ENCODE data around the gene NOP56. TPM values are rescaled to one million over a fixed set of nuclear protein-coding genes. Genes with fewer than 3 reads are reported as not detected.
A peak's percentile ranks its signal among the peaks of the same experiment; 100 is the strongest.

NOP56 gene
- total and polyA plus RNA-seq, 2 of the 8 experiments (the other 6 are each of a cell fraction or from before 2014, with no cell fraction given), result 391 to 677 TPM

GRCh38 chr20:2707353-2708072 lies 55.1 kb downstream of the NOP56 start:
- no peaks in the 10 kb centered on the region for H4K20me1 ChIP-seq (replicated peaks in 1 of 2; ENCODE audit: control insufficient read depth in 1 of 2, insufficient read depth in 2 of 2, low read length in 2 of 2)
- no peak overlapping the region for H4K8ac ChIP-seq (ENCODE audit: extremely low read depth, insufficient read depth, low read length)
- no peak overlapping the region for H3K27ac ChIP-seq (ENCODE audit: low read depth, low read length)
- peak overlapping the region; percentile 86; the same call in 1 of the 2 replicates for H2AK5ac ChIP-seq (ENCODE audit: low read depth, low read length)
- H3K27me3 ChIP-seq (replicated peaks in 1 of 4; ENCODE audit: control insufficient read depth in 3 of 4, extremely low read depth in 1 of 4, insufficient read depth in 3 of 4, low read length in 3 of 4), result peaks cover 0 to 24% (median 15%) of the 10 kb centered on the region in 4 experiments; a peak in 5 of 7 replicates
- CTCF ChIA-PET (ENCODE audit: partially characterized antibody), result interaction anchor here (0.9 to 17.4 kb wide), 13 partner anchors 7 to 294 kb away, joined by 3 to 286 read pairs (median 4); no protein-coding TSS in a partner anchor
- FAIRE-seq (no peak), DNase-seq (ENCODE audit: low read depth in 1 of 2, low spot score in 2 of 2) (no peak)
- H4K5ac ChIP-seq (ENCODE audit: insufficient read length, low read depth, low read length), result no peak overlapping the region
- H2BK5ac ChIP-seq (ENCODE audit: low read depth, low read length), result peak overlapping the region; percentile 62; the same call in 1 of the 2 replicates
- no peak overlapping the region for H3K56ac ChIP-seq (replicated peaks; ENCODE audit: insufficient read length, low read depth, low read length)
- H3K4me2 ChIP-seq (ENCODE audit: insufficient read depth in 1 of 2, low read depth in 2 of 2, low read length in 2 of 2), result no peak overlapping the region
- 87% methylated on average over 9 of the region's 12 CpGs; no CpG with 5 or more reads in 1 of the 2 experiments for WGBS, 2 experiments (ENCODE audit: extremely low coverage in 1 of 2, insufficient coverage in 1 of 2, insufficient read length in 1 of 2, insufficient replicate concordance in 2 of 2, low coverage in 1 of 2, low lambda C conversion rate in 2 of 2, missing lambda C conversion rate in 1 of 2)
- no peak overlapping the region for H3K4ac ChIP-seq (replicated peaks; ENCODE audit: insufficient read length, low read depth, low read length)
- no peak overlapping the region for H3K4me3 ChIP-seq (ENCODE audit: extremely low read depth in 1 of 4, insufficient read depth in 2 of 4, low read depth in 3 of 4, low read length in 4 of 4)
- H3K4me1 ChIP-seq (replicated peaks in 1 of 4; ENCODE audit: control insufficient read depth in 3 of 4, insufficient read depth in 4 of 4, low read length in 3 of 4), result peaks cover 0 to 46% (median 24%) of the 10 kb centered on the region in 4 experiments; a peak in 6 of 7 replicates
- H3K18ac ChIP-seq (ENCODE audit: extremely low read depth, low read length), result 0 out of 2 replicates have a peak overlapping the region, but pooled peaks have one; percentile 24
- H3K9me3 ChIP-seq (ENCODE audit: insufficient read depth in 2 of 2, low read depth in 1 of 2, low read length in 1 of 2), result no peaks in the 10 kb centered on the region
- peak overlapping the region; percentile 93; the same call in 1 of the 2 replicates for H2BK12ac ChIP-seq (ENCODE audit: low read depth, low read length)
- H3K79me2 ChIP-seq (ENCODE audit: control insufficient read depth in 1 of 2, insufficient read depth in 2 of 2, low read length in 2 of 2), result no peaks in the 10 kb centered on the region
- H2BK15ac ChIP-seq (ENCODE audit: low read length), result peak overlapping the region; percentile 72; the same call in 1 of the 2 replicates
- POLR2A ChIA-PET (ENCODE audit: partially characterized antibody), result interaction anchor here (1.6 to 2.2 kb wide), 2 partner anchors 31 to 42 kb away, joined by 4 to 6 read pairs; no protein-coding TSS in a partner anchor
- H2BK120ac ChIP-seq (replicated peaks; ENCODE audit: low read depth, low read length), result no peak overlapping the region
- H3K23me2 ChIP-seq (ENCODE audit: low read depth, low read length), result no peaks in the 10 kb centered on the region; the same call in 1 of the 2 replicates
- no peaks in the 10 kb centered on the region for H3K36me3 ChIP-seq (ENCODE audit: control insufficient read depth in 2 of 4, insufficient read depth in 4 of 4, low read length in 3 of 4)
- H2BK20ac ChIP-seq (ENCODE audit: low read length), result peak overlapping the region; percentile 89
- peak overlapping the region; percentile 56 for H4K91ac ChIP-seq (replicated peaks; ENCODE audit: insufficient read length, low read length)
- H3K23ac ChIP-seq (ENCODE audit: insufficient read length), result no peak overlapping the region
- no peak overlapping the region for H2AFZ ChIP-seq (ENCODE audit: low read length)
- H3K79me1 ChIP-seq (ENCODE audit: low read depth, low read length), result no peaks in the 10 kb centered on the region; the same call in 1 of the 2 replicates
- no peak for TF ChIP-seq HDAC2 (IDR thresholded peaks at IDR 0.05; ENCODE audit: borderline replicate concordance in 1 of 2, low read depth in 2 of 2, low read length in 2 of 2)
- H3K14ac ChIP-seq (ENCODE audit: insufficient read length), result no peak overlapping the region
- H3K9ac ChIP-seq (replicated peaks in 1 of 4; ENCODE audit: extremely low read depth in 1 of 4, low read depth in 3 of 4, low read length in 3 of 4), result no peak overlapping the region
